GM19438 (cell line): ENCODE measurements around the gene MTNR1B.

Experiments
- ATAC-seq: cut with Tn5 transposase; IDR thresholded peaks from one replicate; pipeline ENCODE4 v1.9.1; 2021; ENCODE audit warnings: low read depth; ENCODE audit not compliant: unreplicated experiment

MTNR1B gene

DNA sequence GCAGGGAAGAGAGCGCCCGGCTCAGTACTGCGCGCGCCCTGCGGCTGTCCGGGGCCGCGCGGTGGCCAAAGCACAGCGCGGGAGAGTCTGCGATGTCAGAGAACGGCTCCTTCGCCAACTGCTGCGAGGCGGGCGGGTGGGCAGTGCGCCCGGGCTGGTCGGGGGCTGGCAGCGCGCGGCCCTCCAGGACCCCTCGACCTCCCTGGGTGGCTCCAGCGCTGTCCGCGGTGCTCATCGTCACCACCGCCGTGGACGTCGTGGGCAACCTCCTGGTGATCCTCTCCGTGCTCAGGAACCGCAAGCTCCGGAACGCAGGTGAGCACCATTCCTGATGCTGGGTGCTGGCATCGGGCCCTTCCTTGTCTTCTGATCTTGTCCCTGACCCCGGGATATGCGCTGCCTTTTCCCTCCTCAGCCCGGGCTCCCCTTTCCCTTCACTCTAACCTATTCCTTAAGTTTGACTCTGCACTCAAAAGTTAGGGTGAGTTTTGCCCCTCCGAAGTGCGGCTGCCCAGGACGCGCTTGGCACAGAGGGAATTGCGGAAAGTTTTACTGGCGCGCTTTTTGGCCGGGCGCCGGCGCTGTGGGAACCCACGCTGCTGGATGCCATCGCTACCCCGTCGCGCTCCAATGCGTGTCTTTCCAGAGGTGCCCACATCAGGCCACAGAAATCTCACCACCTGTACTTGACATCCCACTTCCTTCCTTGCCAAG, at the start of gene MTNR1B:
Gene MTNR1B, plus strand, starts transcription at position 18 of the 714 bp plus-strand sequence. Its CDS starts 75 bp downstream, at position 93.
- no peak for ATAC-seq

DNA sequence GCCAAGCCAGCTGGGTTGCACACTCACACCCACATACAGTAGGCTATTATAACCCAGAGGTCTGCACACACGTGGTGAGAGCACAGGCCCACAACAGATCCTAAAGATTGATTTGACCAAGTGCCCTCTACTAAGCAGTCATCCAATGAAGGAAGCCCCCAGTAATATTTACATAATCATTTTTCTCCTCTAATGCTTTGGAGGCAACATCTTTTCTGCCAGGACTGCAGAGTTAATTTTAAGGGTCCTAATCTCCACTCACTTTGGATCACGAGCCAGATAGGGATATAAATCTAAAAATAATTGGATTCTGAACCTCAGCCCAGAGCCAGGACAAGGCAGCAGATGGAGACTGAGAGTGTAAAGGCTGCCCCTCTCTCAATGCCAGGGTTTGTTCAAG, 49.1 kb upstream of the MTNR1B start:
- no peak for ATAC-seq

DNA sequence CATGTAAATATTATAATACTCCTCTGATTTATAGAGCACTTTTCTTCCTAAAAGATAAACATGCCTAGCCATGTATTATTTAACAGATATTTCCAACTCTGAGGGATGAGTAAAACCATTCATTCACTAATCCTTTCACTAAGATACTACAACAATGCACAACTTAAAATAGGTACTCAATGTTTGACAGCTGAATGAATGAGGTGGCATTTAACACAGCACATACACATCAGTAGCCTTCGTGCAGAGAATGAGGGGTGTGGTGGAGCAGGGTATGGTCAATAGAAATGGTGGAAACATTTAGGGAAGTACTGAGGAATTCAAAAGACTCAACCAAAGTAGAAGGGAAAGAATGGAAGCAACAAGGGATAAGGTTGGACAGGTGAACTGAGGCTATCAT, 46.7 kb upstream of the MTNR1B start:
- ATAC-seq = no peak

DNA sequence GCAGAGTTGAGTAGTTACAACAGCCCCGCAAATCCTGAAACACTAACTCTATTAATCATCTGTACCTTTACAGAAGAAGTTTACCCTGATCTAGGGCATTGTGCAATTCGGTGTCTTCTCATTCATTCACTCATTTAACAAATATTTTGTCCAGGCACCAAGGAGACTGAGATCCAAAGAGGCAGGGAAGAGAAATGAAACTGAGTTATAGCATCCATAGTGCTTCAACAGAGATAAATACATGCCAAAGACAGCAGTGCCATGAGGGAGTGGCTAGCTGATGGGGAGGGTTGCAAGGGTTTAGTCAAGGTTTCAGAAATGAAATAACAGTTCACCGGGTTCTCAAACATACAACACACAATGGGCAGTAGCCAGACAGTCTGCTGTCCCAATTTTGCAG, 40.2 kb upstream of the MTNR1B start:
- ATAC-seq = no peak

DNA sequence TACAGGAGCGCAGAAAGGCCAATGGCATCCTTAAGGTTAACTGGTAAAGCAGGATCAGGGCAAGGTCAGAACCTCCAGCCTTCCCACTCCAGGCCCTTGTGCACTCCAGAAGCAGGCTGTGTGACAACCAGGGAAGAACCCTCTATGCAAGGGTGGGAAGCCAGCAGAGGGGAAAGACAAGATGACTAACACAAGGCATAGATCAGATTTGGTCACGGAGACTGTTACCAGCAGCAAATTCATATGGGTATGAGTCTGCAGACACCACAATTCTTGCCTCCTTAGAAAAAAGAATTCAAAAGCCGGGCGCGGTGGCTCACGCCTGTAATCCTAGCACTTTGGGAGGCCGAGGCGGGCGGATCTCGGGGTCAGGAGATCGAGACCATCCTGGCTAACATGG, 39.8 kb upstream of the MTNR1B start:
- no peak for ATAC-seq

DNA sequence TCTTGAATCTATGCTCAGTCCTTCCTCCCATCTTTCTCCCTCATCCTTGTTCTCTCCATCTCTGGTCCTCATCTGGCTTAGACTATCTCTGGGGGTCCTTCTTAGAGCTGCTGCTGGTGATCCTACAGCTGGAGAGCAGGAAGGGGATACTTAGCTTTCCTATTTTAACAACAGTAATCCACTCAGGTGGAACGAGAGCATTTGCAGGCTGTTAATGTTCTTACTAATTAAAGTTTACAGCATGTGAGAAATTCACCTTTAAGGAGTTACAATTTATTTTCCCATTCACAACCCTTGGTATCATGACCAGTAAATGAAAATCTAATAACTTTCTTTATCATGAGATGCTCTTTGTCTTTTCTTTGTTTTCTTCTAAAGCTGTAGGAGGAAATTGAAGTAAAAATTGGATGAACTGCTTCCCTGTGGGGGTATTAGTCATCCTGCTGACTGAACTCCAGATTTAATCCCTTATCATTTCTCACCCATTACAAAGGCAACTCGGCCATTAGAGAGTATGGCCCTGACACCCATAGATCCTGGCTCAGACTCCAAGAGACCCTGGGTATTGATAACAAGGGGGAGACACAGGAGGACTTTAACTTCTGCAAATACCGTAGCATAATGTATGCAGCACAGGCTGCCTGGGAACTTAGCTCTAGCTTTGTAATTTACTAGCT, 37.6 kb upstream of the MTNR1B start:
- ATAC-seq = no peak

DNA sequence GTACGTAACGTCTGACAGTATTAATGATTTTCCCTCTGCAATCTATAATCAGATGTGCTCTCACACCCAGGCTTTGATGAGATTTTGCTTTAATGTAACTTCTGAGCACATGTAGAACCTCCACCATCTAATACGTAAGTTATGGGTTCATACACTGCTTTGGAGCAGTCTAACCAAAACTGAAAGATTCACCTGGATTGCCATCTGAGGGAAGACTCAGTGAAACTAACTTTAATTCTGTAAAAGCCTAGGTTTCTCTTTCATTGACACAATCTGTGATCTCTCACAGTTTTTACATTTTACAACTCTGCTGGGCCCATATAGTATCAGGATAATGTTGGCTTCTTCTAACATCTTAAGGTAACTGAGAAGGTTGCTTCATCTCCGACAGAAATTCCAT, 30.1 kb upstream of the MTNR1B start:
- ATAC-seq = no peak

DNA sequence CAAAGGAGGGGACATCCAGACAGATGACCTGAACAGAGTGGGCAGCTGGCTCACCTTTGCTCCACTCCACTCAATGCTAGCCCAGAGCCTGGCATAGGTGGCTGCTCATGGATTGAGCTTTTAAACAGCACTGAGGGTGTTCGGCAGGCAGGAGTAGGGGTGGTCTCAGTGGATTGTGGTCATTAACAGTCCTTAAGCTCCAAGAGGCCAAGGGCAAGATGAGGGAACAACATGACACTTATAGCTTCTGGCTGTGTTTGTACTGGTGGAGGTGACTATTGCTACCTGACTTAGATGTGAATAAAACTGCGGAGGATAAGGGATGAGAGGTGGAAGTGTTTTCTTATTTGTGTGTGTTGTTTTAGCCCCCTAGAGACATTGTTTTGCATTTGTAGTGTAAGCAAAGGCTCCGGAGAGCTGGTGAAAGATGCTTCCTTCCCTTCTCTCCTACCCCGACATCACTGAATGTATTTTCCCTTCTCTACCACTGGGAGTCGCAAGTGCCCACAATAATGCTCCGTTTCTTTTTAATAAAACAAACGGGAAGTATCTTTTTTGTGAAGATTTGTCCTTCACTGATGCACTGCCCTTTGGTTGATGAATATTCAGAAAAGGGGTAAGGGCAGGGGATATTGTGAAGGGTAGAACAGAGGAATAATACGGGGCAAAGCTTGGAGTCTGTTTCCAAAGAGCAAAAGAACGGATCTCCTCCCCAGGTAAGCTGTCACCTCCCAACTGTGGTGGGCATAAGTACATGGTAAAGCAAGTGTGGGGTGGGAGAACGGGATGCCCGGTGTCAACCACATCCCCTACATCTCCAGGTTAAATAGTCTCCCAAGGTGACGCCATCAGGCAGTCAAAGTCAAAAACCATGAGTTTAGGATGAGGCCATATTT, 27.5 kb upstream of the MTNR1B start:
- no peak for ATAC-seq

DNA sequence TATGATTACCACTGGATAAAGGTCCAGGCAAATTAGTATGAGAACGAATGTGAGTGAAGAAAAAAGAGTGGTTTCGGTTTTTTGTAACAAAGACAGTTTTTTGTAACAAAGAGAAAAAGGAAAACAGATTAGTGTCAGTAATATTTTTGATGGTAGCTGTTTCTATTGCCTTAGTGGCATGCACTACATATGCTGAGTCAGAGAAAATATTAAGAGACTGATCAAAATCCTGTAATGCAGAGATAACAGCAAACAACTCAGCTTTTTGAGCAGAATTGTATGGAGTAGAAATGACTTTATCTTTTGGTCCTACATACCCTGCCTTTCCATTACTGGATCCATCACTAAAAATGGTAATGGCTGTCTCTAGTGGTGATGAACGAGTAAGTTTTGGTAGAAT, 22.7 kb upstream of the MTNR1B start:
- ATAC-seq = no peak

DNA sequence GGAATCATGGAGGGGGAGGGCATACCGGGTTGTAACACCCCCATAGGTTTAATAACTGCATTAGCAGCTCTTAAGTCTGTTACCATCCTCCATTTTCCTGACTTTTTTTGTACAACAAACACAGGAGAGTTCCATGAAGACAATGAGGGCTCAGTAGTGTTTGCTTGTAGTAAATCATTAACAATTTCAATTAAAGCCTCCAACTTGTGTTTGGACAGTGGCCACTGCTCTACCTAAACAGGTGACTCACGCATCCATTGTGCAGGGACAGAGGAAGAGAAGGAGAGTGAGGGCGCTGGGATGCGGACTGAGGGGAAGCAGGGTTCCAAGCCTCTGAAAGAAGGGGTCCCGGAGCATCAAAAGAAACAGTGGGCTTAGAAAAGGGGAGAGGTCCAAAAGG, 21.3 kb upstream of the MTNR1B start:
- no peak for ATAC-seq

DNA sequence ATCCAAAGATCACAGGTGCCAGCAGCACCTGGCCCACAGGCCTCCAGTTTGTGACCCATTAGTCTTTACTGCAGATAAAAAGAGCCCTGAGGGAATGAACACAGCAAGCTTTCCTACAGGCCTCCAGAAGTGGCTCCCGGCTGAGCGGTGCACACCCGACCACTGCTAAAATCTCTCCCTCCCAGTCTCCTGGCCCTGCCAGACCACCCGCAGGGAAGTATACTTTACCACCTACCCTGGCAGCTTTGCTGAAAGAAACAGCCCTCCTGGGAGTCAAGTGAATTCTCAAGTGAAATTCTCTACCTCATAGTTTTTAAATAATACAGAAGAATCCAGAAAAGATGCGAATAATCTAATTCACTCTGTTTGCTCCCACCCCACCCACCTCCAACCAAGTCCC, 15.4 kb upstream of the MTNR1B start:
- no peak for ATAC-seq

DNA sequence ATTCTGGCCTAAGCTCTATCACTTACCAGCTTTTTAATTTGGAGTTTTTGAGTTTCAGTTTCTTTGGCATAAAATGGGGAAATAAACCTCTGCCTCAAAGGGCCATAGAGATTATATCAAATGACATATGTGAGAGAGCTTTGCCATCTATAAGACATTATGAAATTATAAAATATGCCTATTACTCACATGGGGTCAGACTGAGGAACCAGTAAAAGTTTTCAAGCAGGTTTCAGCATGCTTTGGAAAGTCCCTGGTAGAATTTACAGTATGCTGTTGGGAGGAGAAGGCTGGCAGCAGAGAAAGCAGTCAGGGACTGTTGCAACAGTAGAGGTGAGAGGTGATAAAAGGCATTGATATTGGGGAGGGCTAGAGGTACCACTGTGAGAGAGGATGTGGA, 13.6 kb upstream of the MTNR1B start:
- no peak for ATAC-seq

DNA sequence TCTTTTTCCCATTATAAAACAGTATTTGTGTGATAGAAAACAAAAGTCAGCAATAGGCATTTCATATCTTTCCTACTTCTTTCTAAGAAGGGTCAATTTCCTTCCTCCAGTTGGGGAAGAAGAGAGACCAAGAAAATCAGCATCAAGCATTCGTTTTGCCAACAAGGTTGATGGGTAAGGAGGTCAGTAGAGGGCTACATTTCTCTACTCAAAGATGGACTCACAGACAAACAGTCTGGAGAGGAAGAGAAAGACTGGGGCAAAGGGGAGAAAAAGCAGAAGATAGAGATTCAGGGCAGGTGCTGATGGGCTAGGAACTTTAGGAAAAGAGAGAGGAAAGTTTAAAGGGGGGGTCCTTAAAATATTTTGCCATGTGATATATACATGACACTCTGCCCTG, 8.6 kb upstream of the MTNR1B start:
- no peak for ATAC-seq

DNA sequence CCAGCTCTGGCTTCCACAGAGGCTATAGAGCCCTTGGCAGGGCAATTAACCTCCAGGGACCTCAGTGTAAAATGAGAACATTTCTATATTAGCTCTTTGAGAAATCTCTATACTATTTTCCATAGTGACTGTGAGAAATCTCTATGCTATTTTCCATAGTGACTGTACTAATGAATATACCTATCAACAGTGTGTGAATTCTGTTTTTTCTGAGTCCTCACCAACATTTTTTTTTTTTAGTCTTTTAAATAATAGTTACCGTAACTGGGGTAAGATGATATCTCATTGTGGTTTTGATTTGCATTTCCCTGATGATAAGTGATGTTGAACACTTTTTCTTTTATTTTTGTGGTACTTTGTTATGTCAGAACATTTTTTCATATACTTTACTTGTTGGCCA, 7.0 kb upstream of the MTNR1B start:
- ATAC-seq = no peak

DNA sequence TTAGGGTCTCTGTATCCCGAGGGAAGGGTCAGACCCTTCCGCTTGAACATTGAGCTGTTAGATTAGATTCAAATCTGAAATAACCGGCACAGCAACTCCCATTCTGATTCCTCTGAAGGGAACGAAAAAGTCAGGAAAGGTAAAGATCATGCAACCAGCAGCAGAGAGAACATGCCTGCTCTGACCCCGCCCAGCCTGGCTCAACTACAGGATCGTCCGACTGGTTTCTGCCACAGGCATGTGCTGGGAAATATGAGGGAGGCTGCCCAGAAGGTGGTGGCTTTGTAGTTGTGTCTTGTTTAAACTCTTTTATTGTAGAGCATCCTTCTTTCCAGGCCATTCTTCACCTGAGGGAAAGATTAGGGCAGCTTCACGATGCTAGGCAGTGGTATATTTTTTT, 5.0 kb upstream of the MTNR1B start:
- ATAC-seq = no peak

DNA sequence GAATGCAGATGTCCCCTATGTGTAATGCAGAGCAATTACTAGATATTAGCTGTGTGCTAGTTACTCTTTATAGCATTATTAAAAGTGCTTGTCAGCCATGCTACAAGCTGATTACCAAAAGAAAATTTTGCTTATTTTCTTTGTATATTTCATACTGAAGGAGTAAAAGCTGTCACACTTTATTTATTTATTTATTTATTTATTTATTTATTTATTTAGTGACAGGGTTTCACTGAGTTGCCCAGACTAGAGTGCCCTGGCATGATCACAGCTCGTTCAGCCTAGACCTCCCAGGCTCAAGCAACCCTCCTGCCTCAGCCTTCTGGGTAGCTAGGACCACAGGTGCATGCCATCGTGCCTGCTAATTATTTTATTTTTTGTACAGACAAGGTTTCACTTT, 4.3 kb upstream of the MTNR1B start:
- ATAC-seq = no peak

DNA sequence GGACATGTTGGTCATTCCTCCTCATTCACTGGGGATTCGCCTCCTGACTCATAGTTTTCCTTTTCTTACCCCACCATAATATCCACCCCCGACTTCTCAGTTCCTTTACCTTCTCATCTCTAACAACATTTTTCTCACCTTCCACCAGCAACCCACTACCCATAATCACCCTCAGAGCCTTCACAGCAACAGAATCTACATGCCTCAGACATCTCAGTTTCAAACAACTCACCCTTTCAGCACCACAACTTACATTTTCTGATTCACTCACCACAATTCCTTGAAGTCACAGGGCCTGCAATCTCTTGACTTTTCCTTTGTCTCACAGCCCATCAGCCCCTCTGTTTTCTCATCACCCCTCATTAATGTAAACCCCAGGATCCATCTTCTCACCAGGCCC, 2.3 kb upstream of the MTNR1B start:
- no peak for ATAC-seq

DNA sequence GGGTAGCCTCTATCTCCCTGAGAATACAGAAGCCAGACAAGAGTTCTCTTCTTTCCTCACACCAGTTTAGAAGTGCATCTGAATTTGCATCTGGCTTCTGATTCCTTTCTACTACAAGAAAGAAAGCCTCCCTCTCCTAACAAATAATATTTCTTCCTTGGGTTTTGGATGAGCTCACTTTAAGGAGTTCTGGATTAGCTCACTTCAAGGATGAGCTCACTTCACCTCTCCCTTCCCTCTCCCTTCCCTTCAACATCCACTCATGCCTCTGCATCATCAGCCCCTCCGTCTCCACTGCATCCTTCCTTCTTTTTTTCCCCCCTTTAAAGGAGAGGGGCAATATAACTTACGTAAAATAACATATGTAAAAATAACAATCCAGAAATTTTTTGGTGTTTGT, 1.6 kb upstream of the MTNR1B start:
- no peak for ATAC-seq

DNA sequence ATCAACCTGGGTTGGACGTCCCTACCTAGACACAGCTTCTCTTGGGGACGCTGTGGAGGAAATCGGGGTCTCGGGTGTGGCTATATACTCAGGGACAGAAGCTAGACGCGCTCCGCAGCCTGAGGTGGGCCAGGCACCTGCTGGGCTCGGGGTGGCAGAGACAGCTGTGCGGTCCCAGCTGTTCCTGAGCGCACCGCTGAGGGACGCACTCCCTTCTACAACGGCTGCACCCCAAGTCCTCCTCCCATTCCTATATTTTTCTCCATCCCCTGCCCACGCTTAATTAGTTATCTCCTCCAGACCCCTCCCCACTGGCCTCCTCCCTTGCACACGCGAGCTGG, 188 bp upstream of the MTNR1B start:
- no peak for ATAC-seq

DNA sequence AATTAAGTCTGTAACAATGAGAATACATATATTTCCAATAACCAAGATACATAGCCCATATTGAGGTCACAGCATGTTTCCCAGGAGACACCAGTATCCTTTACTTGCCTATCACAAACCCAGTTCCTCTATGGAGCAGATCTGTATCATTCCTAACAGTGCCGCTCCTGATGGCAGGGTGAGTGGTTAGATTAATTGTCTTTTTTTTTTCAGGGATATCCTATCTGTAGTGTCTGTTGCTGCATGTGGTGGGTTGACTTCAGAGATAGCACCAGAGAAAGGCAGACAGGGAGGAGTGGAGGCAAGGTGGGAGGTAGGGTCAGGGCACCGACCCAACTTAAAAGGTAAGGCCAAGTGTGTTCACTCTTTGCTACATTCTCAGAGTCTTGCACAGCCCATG, 2.8 kb downstream of the MTNR1B start:
- ATAC-seq = no peak

DNA sequence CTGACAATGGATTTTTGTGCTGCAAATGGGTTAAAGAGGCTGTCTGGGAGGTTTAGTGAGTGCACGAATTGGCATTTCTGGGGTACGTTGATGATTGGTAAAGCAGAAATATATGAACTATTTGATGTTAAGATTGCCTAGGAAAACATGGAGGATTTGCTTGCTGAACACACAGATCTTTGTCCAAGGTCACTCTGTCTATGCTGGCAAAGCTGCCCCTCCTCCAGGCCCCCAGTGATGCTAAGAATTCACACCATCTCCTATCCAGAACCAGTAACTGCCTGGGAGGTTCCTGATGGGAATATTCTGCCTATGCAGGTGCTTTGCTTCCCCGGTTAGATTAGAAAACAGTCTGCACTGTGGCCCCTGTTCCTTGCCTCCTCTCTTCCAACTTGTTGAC, 5.8 kb downstream of the MTNR1B start:
- no peak for ATAC-seq

DNA sequence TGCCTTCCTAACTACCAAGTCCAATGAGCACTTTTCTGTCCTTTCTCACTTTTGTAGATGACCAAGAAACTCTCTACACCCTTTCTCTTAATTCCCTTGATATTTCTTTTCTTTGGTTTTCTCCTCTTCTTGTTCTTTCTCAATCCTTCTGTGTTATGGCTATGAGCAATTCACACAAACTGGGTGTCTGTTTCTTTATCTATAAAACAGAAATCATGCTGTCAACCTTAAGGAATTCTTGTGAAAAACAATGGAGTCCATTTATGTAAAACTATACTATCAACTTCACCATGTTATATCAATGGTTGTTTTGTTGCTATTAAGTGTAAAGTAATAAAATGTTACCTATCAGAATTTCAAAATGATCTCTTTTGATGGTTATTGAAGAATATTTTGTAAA, 7.2 kb downstream of the MTNR1B start:
- ATAC-seq = no peak
